ENCODE data around the gene CERS5.
A peak's percentile ranks its signal among the peaks of the same experiment; 100 is the strongest.

Gene CERS5

DNA sequence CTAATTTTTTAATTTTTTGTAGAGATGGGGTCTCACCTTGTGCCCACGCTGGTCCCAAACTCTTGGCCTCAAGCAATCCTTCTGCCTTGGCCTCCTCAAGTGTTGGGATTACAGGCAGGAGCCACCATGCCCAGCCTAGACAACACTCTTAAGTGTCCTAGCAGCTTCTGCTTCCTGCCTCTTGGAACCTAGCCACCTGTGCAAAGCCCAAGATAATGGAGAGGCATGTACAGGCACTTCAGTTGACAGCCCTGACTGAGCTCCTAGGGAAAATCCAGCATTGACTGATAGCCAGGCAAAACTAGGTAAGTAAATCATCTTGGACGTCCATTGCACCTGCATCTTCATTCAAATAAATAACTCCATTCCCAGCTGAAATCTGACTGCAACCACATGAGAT lies 39.6 kb downstream of the CERS5 start:
- no peak for DNase-seq (ENCODE audit: low spot score)

DNA sequence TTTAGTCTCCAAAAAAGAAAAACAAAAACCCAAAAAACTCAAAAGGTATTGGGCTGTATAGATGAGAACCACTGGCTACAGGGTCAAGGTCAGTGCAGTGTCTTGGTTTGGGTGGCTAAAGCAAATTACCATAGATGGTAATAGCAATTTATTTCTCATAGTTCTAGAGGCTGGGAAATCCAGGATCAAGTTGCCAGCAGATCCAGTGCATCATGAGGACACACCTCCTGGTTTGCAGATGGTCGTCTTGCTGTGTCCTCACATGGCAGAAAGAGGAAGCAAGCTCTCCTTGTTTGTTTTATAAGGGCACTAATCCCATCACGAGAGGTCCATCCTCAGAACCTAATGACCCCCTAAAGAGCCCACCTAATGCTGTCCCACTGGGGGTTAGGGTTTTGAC lies 44.0 kb downstream of the CERS5 start:
- DNase-seq (ENCODE audit: low spot score) = no peak

DNA sequence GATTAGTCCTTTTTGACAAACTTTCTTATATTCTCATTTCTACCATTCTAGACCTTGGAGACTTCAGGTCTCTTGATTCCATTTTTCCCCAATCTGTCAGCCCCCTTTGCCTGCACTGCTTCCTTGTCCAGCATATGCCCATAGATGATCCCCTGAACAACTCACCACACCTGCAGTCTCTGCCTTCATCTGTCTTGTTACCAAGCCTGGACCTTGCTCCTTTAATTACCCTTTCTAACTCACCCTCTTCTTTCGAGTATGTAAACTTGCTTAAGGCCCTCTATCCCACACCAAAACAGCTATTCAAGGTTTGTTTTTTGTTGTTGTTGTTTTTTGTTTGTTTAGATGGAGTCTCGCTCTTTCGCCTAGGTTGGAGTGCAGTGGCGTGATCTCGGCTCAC lies 45.5 kb downstream of the CERS5 start:
- DNase-seq (ENCODE audit: low spot score) = no peak

DNA sequence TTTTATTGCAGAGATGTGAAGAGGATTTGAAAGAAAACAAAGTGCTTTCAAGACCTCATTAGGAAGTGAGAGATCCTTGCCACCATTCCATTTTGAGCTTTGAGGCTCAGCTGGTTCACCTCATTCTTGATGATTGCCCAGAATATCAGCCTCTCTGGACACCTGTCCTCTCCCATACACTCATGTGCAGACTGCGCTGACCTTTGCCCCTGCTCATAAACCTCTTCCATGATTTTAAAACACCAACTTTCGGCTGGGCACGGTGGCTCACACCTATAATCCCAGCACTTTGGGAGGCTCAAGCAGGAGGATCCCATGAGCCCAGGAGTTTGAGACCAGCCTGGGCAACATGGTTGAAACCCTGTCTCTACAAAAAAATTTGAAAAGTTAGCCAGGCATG lies 46.2 kb downstream of the CERS5 start:
- no peak for DNase-seq (ENCODE audit: low spot score)

DNA sequence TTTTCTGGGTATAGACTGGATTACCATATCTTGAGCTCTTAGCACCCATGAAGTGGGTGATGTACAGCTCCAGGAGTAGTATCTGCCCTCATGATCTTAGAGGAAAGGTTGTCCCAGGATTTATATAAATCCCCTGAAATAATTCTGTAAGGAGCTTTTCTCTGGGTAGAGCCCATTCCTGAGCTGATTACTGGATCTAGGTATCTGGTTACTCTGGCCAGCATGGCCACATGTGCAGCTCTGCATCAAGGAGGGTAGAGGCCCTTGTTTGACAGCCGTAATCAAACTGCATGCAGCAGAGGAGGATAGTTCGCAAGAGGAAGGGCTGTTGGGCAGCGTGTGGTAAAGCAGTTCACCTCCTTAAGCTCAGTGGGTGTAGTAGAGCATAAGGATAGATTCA lies 46.6 kb downstream of the CERS5 start:
- no peak for DNase-seq (ENCODE audit: low spot score)

DNA sequence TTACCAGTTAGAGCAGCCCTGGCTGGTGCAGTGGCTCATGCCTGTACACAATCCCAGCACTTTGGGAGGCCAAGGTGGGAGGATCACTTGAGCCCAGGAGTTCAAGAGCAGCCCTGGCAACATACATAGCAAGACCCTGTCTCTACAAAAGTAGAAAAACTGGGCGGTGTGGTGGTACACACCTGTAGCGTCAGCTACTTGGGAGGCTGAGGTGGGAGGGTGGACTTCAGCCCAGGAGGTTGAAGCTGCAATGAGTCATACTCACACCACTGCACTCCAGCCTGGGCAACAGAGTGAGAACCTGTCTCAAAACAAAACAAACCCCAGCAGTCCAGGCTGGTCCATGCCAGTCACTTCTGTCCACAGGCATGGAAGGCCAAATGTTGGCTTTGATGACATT lies 47.8 kb downstream of the CERS5 start:
- no peak for DNase-seq (ENCODE audit: low spot score)

DNA sequence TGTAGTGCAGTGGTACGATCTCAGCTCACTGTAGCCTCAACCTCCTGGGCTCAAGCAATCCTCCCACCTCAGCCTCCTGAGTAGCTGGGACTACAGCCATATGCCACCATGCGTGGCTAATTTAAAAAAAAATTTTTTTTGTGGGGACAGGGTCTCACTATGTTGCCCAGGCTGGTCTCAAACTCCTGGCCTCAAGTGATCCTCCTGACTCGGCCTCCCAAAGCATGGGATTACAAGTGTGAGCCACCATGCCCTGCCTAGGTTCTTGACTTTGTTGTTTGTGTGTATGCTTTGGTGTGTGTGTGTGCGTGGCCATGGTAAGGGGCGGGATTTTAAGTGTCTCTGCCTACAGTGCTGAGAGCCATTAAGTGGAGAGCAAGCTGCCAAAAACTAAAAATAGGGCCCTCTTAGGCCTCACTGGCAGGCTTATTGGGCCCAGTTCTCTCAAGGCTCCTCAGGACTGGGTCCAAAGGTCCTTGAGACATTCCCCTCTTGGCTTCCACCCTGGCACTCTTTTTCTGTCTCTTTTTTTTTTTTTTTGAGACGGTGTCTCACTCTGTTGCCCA lies 50.0 kb downstream of the CERS5 start:
- DNase-seq (ENCODE audit: low spot score) = no peak

DNA sequence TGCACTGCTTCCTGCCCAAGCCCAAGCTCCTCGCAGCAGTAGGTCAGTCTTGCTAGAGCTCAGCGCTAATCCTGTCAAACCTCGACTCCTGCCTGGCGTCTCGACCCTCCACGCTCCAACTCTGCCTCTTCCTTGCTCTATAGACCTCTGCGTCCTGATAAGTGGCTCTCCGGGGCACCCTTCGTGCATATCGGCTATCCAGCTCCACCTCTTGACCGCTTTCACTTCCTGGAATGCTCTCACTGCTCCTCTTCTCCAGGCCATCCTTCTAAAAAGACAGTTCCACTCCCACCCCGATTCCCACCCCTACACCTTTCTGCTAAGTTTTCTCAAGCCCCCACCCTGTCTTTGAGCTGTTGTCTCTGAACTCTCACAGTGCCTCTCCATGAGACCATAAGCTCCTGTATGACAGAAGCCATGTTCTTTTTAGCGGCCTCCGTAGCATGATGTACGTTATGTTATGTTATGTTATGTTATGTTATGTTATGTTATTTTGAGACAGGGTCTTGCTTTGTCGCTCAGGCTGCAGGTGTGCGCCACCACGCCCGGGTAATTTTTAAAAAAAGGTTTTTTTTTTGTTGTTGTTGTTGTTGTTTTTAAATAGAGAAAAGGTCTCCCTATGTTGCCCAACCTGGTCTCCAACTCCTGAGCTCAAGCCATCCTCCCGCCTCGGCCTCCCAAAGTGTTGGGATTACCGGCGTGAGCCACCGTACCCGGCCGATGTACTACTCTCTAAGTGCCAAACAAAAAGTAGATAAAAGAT lies 54.5 kb downstream of the CERS5 start:
- no peak for DNase-seq (ENCODE audit: low spot score)

DNA sequence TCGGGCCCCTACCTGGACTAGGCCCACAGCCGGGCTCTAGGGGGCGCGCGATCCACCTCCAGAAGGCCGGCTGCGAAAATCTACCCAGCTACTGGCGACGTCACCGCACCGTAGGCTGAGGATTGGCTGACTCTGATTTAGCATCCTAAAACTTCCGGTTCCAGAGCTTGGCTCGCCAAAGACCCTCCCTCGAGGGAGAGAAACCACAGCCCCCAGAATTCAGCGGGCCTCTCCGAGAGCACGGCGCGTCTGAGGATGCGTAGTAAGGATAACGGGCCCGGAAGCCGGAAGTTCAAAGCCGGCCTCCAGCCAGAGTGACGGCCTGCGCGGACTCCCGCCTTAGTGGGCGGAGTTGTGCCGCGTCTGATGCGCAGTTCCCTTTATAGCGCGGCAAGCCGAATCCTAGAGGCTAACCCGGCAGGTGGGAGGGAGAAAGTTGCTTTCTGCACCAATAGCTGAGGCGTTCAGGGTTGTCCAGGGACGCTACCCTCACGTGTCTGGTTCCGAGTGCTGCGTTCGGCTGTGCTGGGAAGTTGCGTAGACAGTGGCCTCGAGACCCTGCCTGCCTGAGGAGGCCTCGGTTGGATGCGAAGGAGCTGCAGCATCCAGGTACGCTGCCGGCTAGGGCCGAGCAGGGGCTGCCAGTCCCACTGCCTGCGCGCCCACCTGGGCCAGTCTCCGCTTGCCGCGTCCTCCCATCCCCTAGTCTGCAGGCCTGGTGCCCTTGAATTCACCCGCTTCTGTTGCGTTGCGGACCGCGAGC lies 55.3 kb downstream of the CERS5 start, which contains the start of gene COX14:
TSS of gene COX14 (plus strand) at position 544 of the 763 bp plus-strand sequence. CDS start 7,808 bp downstream, outside the sequence.
- peak; percentile 99 for DNase-seq (ENCODE audit: low spot score)

DNA sequence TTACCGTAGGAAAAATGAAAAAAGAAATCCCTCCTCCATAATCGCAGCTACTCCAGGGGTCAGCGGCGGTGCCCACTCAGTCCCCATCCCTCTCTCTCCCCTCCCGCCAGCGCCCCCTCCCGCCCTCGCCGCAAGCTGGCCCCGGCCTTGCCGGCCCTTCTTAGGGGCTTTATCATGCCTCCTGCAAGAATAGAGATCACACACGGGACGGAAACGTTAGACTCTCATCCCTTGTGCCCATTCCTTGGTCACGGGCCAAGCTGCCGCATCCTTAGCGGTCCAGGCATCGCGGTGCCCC lies 55.8 kb downstream of the CERS5 start:
- DNase-seq (ENCODE audit: low spot score) = no peak

DNA sequence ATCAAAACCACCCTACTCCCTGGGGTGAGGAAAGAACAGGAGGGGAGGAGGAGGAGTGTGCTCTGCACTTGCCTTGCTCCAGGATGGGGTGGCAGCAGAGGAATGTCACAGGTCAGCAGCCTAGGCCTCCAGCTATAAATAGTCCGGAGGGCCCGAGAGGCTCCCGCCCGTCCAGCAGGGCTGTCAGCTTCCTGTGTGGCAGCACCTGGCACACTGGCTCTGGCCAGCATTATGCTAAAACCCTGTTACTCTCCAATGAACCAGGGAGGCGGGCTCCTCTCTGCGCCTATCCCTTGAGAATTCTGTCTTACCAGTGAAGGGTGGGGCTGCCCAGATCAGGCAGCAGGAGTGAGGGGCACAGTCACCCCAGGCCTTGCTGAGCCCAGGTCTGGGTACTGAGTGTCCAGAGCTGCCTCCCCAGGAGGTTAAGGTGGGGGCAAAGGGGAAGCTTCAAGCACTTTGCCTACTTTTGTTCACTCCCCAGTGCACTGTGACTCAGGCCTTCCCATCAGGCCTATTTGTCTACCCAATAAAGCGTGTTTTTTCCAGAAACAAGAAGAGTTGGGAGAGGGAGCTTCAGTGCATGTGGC lies 56.3 kb downstream of the CERS5 start:
- no peak for DNase-seq (ENCODE audit: low spot score)

DNA sequence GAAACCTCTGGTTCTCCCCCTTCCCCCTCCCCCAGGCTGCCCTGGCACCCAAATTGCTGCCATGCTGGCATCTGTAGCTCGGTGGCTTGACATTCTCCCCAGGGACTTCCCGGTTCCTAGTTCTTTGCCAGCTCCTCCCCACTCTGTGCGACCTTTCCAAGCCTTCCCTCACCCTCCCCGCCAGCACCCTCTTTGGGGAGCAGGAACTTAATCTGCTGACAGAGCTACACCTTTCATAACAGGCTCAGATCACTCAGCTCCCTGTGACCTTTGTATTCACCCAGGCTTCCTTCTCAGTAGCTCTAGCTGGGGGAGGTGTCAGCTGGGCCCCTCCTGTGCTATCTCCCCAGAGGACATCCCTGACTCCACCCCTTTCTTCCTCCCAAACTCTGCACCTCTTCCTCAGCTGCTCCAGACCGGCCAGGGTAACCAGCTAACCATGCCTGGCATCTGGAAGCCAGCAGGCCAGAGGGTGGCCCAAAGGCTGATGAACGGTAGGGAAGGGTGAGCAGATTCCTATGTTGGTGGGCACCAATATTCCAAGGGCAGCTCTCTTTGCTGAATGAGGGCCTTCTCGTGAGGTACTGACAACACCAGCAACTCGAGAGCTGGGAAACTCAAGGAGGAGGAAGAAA lies 56.9 kb downstream of the CERS5 start:
- DNase-seq (ENCODE audit: low spot score) = no peak

DNA sequence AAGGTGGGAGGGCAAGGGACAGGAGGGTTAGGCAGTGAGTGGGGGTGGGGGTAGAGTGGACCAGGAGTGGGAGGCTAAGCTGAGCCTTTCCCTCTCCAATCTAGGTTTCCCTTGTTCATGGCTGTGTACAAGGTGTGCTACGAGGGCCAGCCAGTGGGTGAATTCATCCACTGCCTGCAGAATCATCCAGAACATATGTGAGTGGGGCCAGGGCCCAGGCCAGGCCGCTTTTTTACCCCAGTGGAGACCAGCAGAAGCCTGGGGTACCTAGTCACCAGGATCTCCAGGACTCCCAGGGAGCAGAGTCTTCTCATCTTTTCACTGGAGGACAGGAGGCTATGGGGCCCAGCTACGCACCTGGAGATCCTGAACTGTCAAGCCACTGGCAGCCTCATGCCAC lies 57.9 kb downstream of the CERS5 start:
- no peak for DNase-seq (ENCODE audit: low spot score)

DNA sequence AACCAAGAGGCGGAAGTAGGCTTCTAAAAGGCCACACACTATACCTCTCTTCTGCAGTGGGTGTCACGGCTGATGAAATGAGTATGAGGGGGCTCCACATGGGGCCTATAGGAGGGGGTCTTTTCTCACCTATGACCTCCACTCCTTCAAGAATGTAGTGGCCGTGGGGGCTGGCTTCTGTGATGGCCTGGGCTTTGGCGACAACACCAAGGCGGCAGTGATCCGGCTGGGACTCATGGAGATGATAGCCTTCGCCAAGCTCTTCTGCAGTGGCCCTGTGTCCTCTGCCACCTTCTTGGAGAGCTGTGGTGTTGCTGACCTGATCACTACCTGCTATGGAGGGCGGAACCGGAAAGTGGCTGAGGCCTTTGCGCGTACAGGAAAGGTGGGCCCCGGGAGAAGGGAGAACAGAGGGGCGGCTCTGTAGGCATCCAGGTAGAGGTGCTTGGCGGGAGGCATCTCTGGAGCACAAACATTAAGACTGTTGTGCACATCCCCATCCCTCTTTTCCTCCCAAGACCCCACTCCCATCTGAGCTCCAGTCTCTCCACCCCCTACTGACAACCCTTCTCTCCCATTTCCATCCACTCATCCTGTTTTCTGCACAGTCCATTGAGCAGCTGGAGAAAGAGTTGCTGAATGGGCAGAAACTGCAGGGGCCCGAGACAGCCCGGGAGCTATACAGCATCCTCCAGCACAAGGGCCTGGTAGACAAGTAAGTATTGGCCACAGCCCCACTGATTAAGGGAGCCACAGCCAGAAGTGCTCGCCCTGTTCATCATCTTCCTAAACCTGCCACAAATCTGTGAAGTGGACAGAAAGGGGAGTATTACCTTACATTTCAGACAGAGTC lies 59.5 kb downstream of the CERS5 start:
- no peak for DNase-seq (ENCODE audit: low spot score)

DNA sequence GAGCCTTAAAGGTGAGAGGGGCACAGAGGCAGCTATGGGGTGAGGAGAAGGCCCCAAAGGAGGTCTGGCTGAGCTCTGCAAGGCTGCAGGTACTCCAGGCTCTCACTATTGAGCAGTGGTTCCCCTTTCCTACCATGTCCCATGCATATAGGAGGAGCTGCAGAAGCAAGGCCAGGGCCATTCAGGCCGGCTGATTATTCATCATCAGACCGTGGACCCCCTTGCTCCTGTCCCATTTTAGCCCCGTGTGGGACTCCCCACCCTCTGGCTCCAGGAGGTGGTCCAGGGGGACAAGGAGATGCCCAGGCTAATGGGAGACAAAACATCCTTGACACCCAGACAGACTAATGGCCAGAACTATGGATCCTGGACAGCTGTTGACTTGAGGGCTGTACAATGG lies 60.3 kb downstream of the CERS5 start:
- DNase-seq (ENCODE audit: low spot score) = no peak

DNA sequence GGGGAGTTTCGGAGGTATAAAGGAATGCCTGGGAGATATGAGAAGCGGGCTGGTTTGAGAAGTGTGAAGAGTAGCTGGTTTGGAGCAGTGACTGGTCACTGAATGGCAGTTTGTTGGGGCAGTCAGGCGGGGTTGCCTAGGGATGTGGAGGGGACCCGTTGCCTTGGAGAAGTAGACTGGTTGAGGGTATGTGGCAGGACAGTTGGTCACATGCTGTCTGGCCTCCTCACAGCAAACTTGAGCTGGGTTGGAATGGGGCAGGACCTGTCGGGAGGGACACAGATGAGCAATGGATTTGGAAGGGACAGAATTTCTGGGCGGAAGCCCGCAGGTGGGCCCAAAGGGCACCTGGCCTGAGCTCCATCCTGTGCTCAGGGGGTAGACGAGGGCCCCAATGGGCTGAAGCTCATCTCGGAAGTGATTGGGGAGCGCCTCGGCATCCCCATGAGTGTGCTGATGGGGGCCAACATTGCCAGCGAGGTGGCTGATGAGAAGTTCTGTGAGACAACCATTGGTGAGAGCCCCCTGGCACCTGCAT lies 61.2 kb downstream of the CERS5 start:
- DNase-seq (ENCODE audit: low spot score) = no peak

DNA sequence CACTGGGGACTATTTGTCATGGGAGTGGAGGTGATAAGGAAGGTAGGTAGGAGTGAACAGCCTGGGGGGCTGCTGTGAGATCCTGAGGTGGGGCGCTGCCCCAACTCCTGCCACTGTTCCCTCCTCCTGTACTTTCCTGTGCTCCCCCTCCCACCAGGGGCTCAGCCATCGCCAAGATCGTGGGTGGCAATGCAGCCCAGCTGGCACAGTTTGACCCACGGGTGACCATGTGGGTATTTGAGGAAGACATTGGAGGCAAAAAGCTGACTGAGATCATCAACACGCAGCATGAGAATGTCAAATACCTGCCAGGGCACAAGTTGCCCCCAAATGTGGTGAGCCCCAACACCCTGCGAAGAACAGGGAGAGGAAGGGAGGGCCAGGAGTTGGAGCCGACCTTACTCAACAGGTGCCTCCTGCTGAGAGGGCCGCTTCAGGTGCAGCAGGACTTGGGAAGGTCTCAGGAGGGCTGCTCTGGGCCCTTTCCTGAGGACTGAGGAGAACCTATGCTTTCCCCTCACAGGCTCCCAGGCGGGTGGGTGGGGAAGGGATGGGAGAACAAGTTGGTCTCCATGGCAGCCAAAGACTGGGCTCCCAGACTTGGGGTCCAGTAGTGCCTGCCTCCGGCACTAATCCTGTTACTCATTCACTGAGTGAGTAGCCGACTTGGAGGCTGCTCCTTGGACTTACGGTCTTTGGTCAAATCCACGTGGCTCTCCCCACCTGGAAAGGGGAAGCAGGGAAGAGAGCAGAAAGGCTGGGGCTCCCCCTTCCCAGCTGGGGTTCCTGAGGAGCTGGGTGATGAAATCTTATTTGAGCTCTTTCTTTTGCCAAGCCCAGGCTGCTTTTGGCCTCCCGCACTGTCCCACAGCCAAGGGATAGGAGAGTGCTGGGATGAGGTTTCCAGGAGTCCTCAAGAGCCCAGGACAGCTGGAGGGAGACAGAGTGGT lies 62.5 kb downstream of the CERS5 start:
- no peak for DNase-seq (ENCODE audit: low spot score)

DNA sequence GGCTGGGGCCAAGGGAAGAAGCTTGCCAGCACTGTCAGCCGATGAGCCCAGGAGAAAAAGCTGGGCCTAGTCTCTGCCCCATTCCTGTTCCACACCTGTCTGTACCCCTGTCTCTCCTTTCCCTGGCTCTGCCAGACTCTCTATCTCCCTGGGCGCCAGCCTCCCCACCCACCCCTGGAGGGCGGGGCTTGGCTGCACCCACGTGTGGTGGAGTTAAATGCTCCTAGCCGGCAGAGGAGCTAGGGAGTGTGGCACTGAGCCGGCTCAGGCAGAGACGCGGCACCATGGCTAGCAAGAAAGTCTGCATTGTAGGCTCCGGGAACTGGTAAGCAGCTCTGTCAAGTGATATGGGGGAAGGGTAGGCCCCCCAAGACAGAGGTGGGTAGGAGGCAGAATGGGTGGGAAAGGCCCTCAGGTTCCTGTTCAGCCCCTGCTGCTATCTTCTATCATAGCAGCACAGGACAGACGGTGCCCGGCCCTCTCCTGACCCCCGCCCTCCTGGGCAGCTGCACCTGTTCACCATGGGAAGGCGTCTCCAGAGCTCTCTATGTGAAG lies 63.3 kb downstream of the CERS5 start, which contains the start of gene GPD1:
TSS of gene GPD1 (plus strand) at position 242 of the 555 bp plus-strand sequence. CDS start at position 285, 43 bp downstream.
- DNase-seq (ENCODE audit: low spot score) = no peak

DNA sequence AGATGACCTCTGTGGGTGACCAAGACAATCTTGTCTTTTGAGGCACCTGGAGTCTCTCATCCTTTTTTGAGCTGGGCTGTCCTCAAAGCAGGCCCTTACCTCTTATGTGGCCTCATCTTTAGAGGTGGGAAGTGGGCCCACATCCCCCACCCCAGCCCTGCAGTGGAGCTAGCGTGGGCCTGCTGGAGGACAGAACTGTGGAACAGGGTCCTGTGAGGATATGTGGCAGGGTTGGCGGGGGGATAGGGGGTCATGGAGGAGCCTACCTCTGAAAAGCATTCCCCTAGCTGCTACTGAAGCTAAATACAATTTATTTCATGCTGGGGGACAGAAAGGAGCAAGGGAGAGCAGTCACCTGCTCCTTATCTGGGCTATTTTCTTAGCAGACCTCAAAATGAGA lies 63.8 kb downstream of the CERS5 start:
- DNase-seq (ENCODE audit: low spot score) = no peak

All from CD4-positive, alpha-beta T cell treated with Interleukin-2 at 100 ng/mL for 4 hours (primary cell).